GM18498 (cell line): ENCODE results near the gene KLF6.

Experiments used
- ATAC-seq: cut with Tn5 transposase; IDR thresholded peaks from one replicate; pipeline ENCODE4 v1.9.1; 2021; ENCODE audit warnings: mild to moderate bottlenecking, moderate library complexity; ENCODE audit not compliant: unreplicated experiment

Gene KLF6

GRCh38 chr10:3757638-3758490 is 27.1 kb downstream of the KLF6 start:
- peak; percentile 77 for ATAC-seq

GRCh38 chr10:3757250-3757637 is 27.8 kb downstream of the KLF6 start:
- ATAC-seq: no peak

GRCh38 chr10:3756360-3756740 is 28.7 kb downstream of the KLF6 start:
- no peak for ATAC-seq

- no peak for ATAC-seq
Observed at GRCh38 chr10:3755440-3756359, 29.3 kb downstream of the KLF6 start.

- no peak for ATAC-seq
Observed at GRCh38 chr10:3754727-3755439, 30.1 kb downstream of the KLF6 start.

- ATAC-seq: no peak
Observed at GRCh38 chr10:3750854-3751253, 34.2 kb downstream of the KLF6 start.

GRCh38 chr10:3750006-3750816 is 34.8 kb downstream of the KLF6 start:
- no peak for ATAC-seq

GRCh38 chr10:3749600-3749999 is 35.4 kb downstream of the KLF6 start:
- ATAC-seq: no peak

- ATAC-seq: no peak
Observed at GRCh38 chr10:3749011-3749410, 36.0 kb downstream of the KLF6 start.

GRCh38 chr10:3748484-3748883 is 36.5 kb downstream of the KLF6 start:
- no peak for ATAC-seq

- ATAC-seq: no peak
Observed at GRCh38 chr10:3747984-3748383, 37.0 kb downstream of the KLF6 start.

- no peak for ATAC-seq
Observed at GRCh38 chr10:3747248-3747960, 37.6 kb downstream of the KLF6 start.

GRCh38 chr10:3746634-3747033 is 38.4 kb downstream of the KLF6 start:
- no peak for ATAC-seq

GRCh38 chr10:3745521-3745920 is 39.5 kb downstream of the KLF6 start:
- ATAC-seq: no peak

- no peak for ATAC-seq
Observed at GRCh38 chr10:3741688-3742461, 43.1 kb downstream of the KLF6 start.

- ATAC-seq: peak; percentile 67
Observed at GRCh38 chr10:3740157-3740871, 44.7 kb downstream of the KLF6 start.

GRCh38 chr10:3738855-3739350 is 46.1 kb downstream of the KLF6 start:
- ATAC-seq: no peak

GRCh38 chr10:3737864-3738263 is 47.1 kb downstream of the KLF6 start:
- no peak for ATAC-seq
